Left lung (tissue), 10 donors: ENCODE results near the gene MAP6D1. TPM values are rescaled to one million over a fixed set of nuclear protein-coding genes. Genes with fewer than 3 reads are reported as not detected.
"Not testable (repeated sequence)": the region's sequence is repeated elsewhere in the genome, so short reads cannot be mapped to it uniquely, and the experiment has no call there.

ENCODE experiments used
- ATAC-seq: fragments of 200-7000 bp; cut with Tn5 transposase; one replicate; pipeline ENCODE4 v1.9.1; 2020; ENCODE audit warnings: moderate library complexity
- DNase-seq, 4 donors: peaks; one replicate each; pipeline ENCODE4 v3.0.0-alpha.2; 2013 to 2020
- H3K27ac ChIP-seq, 2 donors: fragments of 200-600 bp; sonication (generic) in 1 of 2; one replicate each; pipeline versions ENCODE4 v1.5.0 to v1.8.0; 2020 to 2021
- H3K27me3 ChIP-seq, 2 donors: fragments of 200-600 bp; sonication (generic) in 1 of 2; one replicate each; pipeline versions ENCODE4 v1.5.0 to v1.8.0; 2020 to 2021
- H3K36me3 ChIP-seq, 2 donors: fragments of 200-600 bp; sonication (generic) in 1 of 2; one replicate each; pipeline versions ENCODE4 v1.5.0 to v1.8.0; 2020 to 2021
- H3K4me1 ChIP-seq, 2 donors: fragments of 200-600 bp; one replicate each; pipeline ENCODE4 v1.8.0; 2021
- H3K4me3 ChIP-seq, 2 donors: fragments of 200-600 bp; sonication (generic) in 1 of 2; one replicate each; pipeline versions ENCODE4 v1.5.0 to v1.8.0; 2020 to 2021; ENCODE audit warnings: mild to moderate bottlenecking in 1 of 2
- H3K9me3 ChIP-seq, 2 donors: fragments of 200-600 bp; sonication (generic) in 1 of 2; one replicate each; pipeline versions ENCODE4 v1.5.0 to v1.8.0; 2020 to 2021
- intact Hi-C, 2 donors: fragments of 100-400 bp; cut with DNase I; formaldehyde crosslinking; loops; one replicate each; pipeline versions ENCODE4 v1.11.2 to v1.14.2; 2022
- polyA plus RNA-seq, 6 donors: library from polyadenylated mRNA; unstranded; fragments of 120-200 nt; gene quantifications; one replicate each; pipeline ENCODE4 v1.2.1, GENCODE V29; 2013; ENCODE audit not compliant: insufficient read length in 6 of 6
- total RNA-seq, 2 donors: library from RNA; stranded (reverse); fragmentation: NEBNext Ultra II Directional; extraction: Animal tissue kit (Norgen Biotek cat#: 25700); gene quantifications; one replicate each; pipeline ENCODE4 v1.2.1, GENCODE V29; 2021
- TF ChIP-seq, protein P1 (sequence below), 2 donors: fragments of 200-600 bp; sonication (generic) in 1 of 2; IDR thresholded peaks; one replicate each; pipeline versions ENCODE4 v1.5.0 to v1.8.0; 2021; ENCODE audit warnings: antibody characterized with exemption in 2 of 2
- donor health status: DM: no; HTN: yes; CAD: no.
- donor health status: DM: no; HTN: no; CAD: no.

MAP6D1 gene
- total and polyA plus RNA-seq, 8 donors: 0.38 to 2.2 (median 0.83) TPM

DNA sequence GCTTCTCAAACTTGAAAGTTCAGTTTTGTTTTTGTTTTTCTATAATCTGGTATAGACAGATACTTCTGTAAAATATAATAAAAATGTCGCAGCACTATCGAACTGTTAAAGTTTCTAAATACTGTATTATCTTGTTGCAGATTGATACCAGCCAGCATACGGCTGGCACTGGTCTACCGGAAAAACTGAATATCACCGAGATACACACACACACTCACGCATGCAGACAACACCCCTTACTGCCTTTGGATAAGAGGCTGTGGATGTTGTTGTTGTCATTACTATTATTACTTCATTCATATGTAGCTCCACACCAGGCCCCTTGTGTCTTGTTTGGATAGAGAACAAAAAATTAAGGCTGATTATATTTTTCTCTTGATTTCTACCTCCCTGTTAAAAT is 32.4 kb downstream of the MAP6D1 start:
- no peaks in the 10 kb centered on the region for H3K4me1 ChIP-seq
- intact Hi-C loops: no loop called here

DNA sequence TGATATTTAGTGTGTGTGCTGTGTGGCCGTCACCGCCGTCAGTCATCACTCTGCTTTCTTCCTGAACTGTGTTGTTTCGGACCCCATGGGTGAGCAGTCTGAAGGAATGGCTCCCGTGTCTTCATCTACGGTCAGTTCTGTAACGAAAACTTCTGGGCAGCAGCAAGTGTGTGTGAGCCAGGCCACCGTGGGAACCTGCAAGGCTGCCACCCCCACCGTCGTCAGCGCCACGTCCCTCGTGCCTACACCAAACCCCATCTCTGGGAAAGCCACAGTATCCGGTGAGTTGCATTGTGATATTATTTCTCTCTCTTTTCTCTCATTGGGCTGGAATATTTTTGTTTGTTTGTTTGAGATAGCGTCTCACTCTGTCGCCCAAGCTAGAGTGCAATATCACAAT is 34.7 kb downstream of the MAP6D1 start:
- TF ChIP-seq, protein P1, sequence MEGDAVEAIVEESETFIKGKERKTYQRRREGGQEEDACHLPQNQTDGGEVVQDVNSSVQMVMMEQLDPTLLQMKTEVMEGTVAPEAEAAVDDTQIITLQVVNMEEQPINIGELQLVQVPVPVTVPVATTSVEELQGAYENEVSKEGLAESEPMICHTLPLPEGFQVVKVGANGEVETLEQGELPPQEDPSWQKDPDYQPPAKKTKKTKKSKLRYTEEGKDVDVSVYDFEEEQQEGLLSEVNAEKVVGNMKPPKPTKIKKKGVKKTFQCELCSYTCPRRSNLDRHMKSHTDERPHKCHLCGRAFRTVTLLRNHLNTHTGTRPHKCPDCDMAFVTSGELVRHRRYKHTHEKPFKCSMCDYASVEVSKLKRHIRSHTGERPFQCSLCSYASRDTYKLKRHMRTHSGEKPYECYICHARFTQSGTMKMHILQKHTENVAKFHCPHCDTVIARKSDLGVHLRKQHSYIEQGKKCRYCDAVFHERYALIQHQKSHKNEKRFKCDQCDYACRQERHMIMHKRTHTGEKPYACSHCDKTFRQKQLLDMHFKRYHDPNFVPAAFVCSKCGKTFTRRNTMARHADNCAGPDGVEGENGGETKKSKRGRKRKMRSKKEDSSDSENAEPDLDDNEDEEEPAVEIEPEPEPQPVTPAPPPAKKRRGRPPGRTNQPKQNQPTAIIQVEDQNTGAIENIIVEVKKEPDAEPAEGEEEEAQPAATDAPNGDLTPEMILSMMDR (IDR thresholded peaks at IDR 0.05): no peak
- H3K9me3 ChIP-seq: no peaks in the 10 kb centered on the region
- H3K27me3 ChIP-seq: no peaks in the 10 kb centered on the region
- no peak overlapping the region for H3K27ac ChIP-seq
- no peak overlapping the region for H3K4me3 ChIP-seq
- no peaks in the 10 kb centered on the region for H3K4me1 ChIP-seq
- ATAC-seq (no peak), DNase-seq (no peak)
- intact Hi-C loops: no loop called here
- H3K36me3 ChIP-seq: peaks cover 4 to 83% of the 10 kb centered on the region in 2 donors

More for the DNA sequence above, 32.4 kb downstream of the MAP6D1 start:
- ATAC-seq (no peak), DNase-seq (no peak)
- peaks cover 4 to 74% of the 10 kb centered on the region in 2 donors for H3K36me3 ChIP-seq
- H3K27me3 ChIP-seq: no peaks in the 10 kb centered on the region
- TF ChIP-seq, protein P1 (IDR thresholded peaks at IDR 0.05): no peak
- H3K4me3 ChIP-seq: no peak overlapping the region
- no peaks in the 10 kb centered on the region for H3K9me3 ChIP-seq
- H3K27ac ChIP-seq: no peak overlapping the region

DNA sequence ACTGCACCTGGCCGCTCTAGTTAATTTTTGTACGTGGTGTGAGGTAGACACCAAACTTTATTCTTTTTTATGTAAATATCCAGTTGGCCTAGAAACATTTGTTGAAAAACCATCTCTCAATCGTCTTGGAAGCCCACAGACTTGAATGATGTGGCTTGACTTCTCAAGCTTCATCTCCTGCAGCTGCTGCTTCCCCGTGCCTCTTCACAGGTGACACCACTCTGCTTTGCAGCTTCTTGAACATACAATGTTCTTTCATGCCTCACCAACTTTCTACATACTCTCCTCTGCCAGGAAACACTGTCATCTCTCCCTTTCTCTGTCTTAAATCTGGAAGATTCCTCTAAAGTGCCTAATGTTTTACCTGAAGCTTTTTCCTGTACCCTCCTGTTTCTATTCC is 35.6 kb downstream of the MAP6D1 start:
- TF ChIP-seq, protein P1 (IDR thresholded peaks at IDR 0.05): no peak
- H3K4me3 ChIP-seq: no peak overlapping the region
- DNase-seq (no peak), ATAC-seq (no peak)
- intact Hi-C loops: no loop called here
- peaks cover 4 to 85% of the 10 kb centered on the region in 2 donors for H3K36me3 ChIP-seq
- peaks cover 0 to 6% of the 10 kb centered on the region in 2 donors for H3K4me1 ChIP-seq
- no peak overlapping the region for H3K27ac ChIP-seq
- H3K27me3 ChIP-seq: no peaks in the 10 kb centered on the region
- H3K9me3 ChIP-seq: no peaks in the 10 kb centered on the region

DNA sequence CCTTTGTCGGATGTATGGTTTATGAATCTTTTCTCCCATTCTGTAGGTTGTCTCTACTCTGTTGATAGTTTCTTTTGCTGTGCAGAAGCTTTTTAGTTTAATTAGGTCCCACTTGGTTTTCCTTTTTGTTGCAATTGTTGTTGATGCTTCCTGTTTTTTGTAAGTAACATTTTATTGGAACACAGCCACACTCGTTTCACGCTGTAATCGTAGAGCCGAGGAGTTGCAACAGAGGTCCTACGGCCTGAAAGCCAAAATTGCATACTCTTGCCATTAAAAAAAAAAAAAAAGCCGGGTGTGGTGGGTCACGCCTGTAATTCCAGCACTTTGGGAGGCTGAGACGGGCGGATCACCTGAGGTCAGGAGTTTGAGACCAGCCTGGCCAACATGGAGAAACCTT is 40.9 kb downstream of the MAP6D1 start:
- peaks cover 0 to 46% of the 10 kb centered on the region in 2 donors for H3K4me1 ChIP-seq
- H3K9me3 ChIP-seq, H3K4me3 ChIP-seq, DNase-seq, H3K27me3 ChIP-seq, ATAC-seq, intact Hi-C loops: not testable (repeated sequence)
- H3K36me3 ChIP-seq: peaks cover 8 to 79% of the 10 kb centered on the region in 2 donors
- H3K27ac ChIP-seq: peak overlapping the region in 1 of 2 donors; percentile 72

DNA sequence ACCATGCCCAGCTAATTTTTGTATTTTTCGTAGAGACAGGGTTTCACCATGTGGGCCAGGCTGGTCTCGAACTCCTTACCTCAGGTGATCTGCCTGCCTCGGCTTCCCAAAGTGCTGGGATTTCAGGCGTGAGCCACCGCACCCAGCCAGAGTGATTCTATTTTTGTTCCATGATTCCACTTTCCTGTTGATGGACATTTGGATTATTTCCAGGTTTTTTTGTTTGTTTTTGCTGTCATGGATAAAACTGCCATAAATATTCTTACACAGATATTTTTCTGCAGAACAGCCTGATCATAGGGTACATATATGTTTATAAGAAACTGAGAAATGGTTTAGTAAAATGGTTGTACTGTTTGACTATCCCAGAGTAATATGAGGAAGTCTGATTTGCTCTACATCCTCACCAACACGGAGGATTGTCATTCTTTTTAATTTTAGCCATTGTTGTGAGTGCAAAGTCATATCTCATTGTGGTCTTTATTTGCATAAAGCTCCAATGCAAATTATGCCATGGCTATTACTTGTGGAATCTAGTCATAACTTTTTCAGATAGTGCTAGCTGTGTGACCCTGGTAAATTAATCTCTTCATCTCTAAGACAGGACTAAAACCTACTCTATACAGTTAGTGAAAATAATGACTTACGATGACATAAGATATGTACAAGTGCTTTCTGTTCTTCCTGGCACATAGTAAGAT is 42.7 kb downstream of the MAP6D1 start:
- peaks cover 0 to 46% of the 10 kb centered on the region in 2 donors for H3K4me1 ChIP-seq
- TF ChIP-seq, protein P1 (IDR thresholded peaks at IDR 0.05): no peak
- ATAC-seq: no peak
- no peaks in the 10 kb centered on the region for H3K9me3 ChIP-seq
- peaks cover 8 to 85% of the 10 kb centered on the region in 2 donors for H3K36me3 ChIP-seq
- no peak overlapping the region for H3K4me3 ChIP-seq
- H3K27ac ChIP-seq: peak overlapping the region in 1 of 2 donors; percentile 72
- intact Hi-C loops: no loop called here
- DNase-seq: no peak
- H3K27me3 ChIP-seq: no peaks in the 10 kb centered on the region
